Measurements from ENCODE around the gene LNPEP. TPM values are rescaled to one million over a fixed set of nuclear protein-coding genes. Genes with fewer than 3 reads are reported as not detected.

The LNPEP gene
- total and polyA plus RNA-seq, 2 experiments from 2014 or later = 7.3 to 20.1 TPM

DNA sequence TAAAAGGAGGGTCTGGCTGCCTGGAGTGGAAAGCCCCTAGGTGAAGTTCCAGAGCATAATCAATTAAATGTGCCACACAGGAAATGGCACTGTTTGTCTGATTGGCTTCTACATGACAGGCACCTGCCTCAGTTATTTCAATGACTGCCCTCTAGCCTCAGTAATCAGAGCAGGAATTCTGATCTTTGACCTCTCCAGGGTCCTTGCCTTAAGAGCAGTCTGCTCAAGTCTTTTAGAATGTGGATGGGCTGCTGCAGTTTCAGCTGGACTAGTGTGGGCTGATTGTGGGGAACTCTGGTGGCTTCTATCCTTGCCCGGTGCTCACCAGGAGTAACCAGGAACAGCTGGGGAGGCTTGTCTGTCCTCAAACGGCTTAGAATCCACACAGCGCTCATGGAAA lies 107.6 kb downstream of the LNPEP start:
- H3K27me3 ChIP-seq (replicated peaks; ENCODE audit: insufficient read depth) = 0 out of 2 replicates have a peak, but pooled peaks cover 6% of the 10 kb centered on the region
- H3K4me1 ChIP-seq (ENCODE audit: insufficient read depth) = peaks cover 5% of the 10 kb centered on the region; the same call in 1 of the 2 replicates
- H3K9me3 ChIP-seq (ENCODE audit: low read depth) = no peaks in the 10 kb centered on the region
- H3K36me3 ChIP-seq (ENCODE audit: low read depth) = no peaks in the 10 kb centered on the region
- H3K9ac ChIP-seq = no peak overlapping the region
- 49 to 54% methylated on average over 3 of the region's 3 CpGs for WGBS, 2 experiments (ENCODE audit: low coverage in 1 of 2, low lambda C conversion rate in 2 of 2, missing lambda C conversion rate in 2 of 2)
- no peak overlapping the region for H3K4me2 ChIP-seq (ENCODE audit: unreplicated experiment)
- no peak for TF ChIP-seq EZH2phosphoT487 (IDR thresholded peaks at IDR 0.05; ENCODE audit: insufficient read depth, low read depth)
- TF ChIP-seq EZH2 (IDR thresholded peaks at IDR 0.05; ENCODE audit: insufficient read depth, poor library complexity, severe bottlenecking) = no peak
- H3F3A ChIP-seq (ENCODE audit: insufficient read depth) = no peaks in the 10 kb centered on the region
- H3K4me3 ChIP-seq = no peak overlapping the region
- no peak overlapping the region for H2AFZ ChIP-seq
- no peaks in the 10 kb centered on the region for H3K79me2 ChIP-seq (ENCODE audit: insufficient read depth)
- in situ Hi-C loops (cut with MboI) = no loop called here
- no peaks in the 10 kb centered on the region for H3K9me2 ChIP-seq (ENCODE audit: insufficient read depth)
- no peak for DNase-seq
- no peaks in the 10 kb centered on the region for H4K20me1 ChIP-seq (ENCODE audit: insufficient read depth)
- H3K27ac ChIP-seq = no peak overlapping the region

DNA sequence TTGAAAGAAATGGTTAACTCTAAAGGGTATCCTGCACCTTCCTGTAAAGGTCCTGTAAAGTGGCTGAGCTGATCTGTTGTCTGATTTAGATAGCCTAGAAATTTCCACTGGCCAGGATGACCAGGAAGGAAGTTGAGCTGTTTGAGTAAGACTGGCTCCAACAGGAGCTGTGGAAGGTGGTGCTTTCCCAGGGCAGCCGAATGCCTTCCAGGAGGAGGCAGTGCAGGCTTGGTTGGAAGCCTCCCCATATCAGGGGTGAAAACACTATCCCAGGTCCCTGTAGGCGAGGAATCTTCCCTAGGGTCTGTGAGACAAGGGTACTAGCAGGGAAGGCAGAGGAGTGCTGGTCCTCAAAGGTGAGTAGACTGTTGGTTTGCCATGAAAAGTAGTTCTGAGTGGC lies 108.2 kb downstream of the LNPEP start:
- no peaks in the 10 kb centered on the region for H4K20me1 ChIP-seq (ENCODE audit: insufficient read depth)
- no peak overlapping the region for H3K4me2 ChIP-seq (ENCODE audit: unreplicated experiment)
- no peak overlapping the region for H3K9ac ChIP-seq
- in situ Hi-C loops (cut with MboI) = no loop called here
- peaks cover 11% of the 10 kb centered on the region; the same call in 1 of the 2 replicates for H3K27me3 ChIP-seq (replicated peaks; ENCODE audit: insufficient read depth)
- TF ChIP-seq EZH2 (IDR thresholded peaks at IDR 0.05; ENCODE audit: insufficient read depth, poor library complexity, severe bottlenecking) = no peak
- no peak for TF ChIP-seq EZH2phosphoT487 (IDR thresholded peaks at IDR 0.05; ENCODE audit: insufficient read depth, low read depth)
- no peaks in the 10 kb centered on the region for H3K36me3 ChIP-seq (ENCODE audit: low read depth)
- no peaks in the 10 kb centered on the region for H3K9me3 ChIP-seq (ENCODE audit: low read depth)
- H3K4me1 ChIP-seq (ENCODE audit: insufficient read depth) = peaks cover 5% of the 10 kb centered on the region; the same call in 1 of the 2 replicates
- no peaks in the 10 kb centered on the region for H3K9me2 ChIP-seq (ENCODE audit: insufficient read depth)
- H3K27ac ChIP-seq = no peak overlapping the region
- no peaks in the 10 kb centered on the region for H3F3A ChIP-seq (ENCODE audit: insufficient read depth)
- no peak overlapping the region for H3K4me3 ChIP-seq
- peak; percentile 47 for DNase-seq
- no peak overlapping the region for H2AFZ ChIP-seq
- WGBS, 2 experiments (ENCODE audit: low coverage in 1 of 2, low lambda C conversion rate in 2 of 2, missing lambda C conversion rate in 2 of 2) = 42 to 43% methylated on average over 2 of the region's 2 CpGs
- H3K79me2 ChIP-seq (ENCODE audit: insufficient read depth) = no peaks in the 10 kb centered on the region

DNA sequence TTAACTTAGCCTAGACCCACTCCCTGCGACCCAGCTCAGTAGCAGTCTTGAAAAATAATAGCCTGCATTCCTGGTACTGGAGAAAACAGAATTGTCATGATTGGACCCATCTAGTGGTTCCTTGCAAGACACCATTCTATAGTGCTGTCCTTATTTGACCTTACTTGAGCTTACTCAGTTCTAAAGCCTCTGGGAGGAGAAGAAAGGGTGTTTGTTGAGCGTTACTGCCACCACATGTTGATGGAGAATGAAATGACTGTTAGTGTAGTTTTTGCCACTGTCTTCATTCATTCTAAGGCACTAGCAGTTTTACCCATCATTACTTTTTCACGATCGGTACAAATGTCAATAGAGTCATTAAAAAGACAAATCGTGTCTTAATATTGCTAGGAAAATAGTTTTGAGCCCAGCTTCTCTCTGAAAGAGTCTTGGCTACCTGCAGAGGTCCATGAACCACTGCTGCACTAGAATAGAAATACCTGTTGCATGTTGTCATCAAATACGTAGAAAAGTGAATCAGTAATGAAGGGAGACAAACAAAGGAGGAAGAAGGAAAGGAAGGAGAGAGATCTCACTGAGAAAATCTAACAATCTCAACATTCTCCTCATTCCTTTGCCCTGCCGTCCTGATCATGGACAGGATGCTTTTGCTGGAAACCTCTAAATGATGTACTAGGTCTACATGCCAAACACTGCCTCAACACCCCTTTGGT lies 110.5 kb downstream of the LNPEP start:
- Histone ChIP-seq H3K9ac (no peak overlapping the region), H3K79me2 (ENCODE audit: insufficient read depth) (no peaks in the 10 kb centered on the region), H3K27ac (no peak overlapping the region), H3F3A (ENCODE audit: insufficient read depth) (no peaks in the 10 kb centered on the region), H3K9me3 (ENCODE audit: low read depth) (no peaks in the 10 kb centered on the region), H2AFZ (no peak overlapping the region), H3K4me3 (no peak overlapping the region), H3K4me1 (ENCODE audit: insufficient read depth) (peaks cover 5% of the 10 kb centered on the region; the same call in 1 of the 2 replicates), H3K36me3 (ENCODE audit: low read depth) (no peaks in the 10 kb centered on the region), H3K9me2 (ENCODE audit: insufficient read depth) (no peaks in the 10 kb centered on the region), H3K27me3 (replicated peaks; ENCODE audit: insufficient read depth) (peaks cover 24% of the 10 kb centered on the region; the same call in 1 of the 2 replicates), H4K20me1 (ENCODE audit: insufficient read depth) (no peaks in the 10 kb centered on the region), H3K4me2 (ENCODE audit: unreplicated experiment) (no peak overlapping the region)
- in situ Hi-C loops (cut with MboI) = no loop called here
- WGBS, 2 experiments (ENCODE audit: low coverage in 1 of 2, low lambda C conversion rate in 2 of 2, missing lambda C conversion rate in 2 of 2) = 69 to 73% methylated on average over 7 of the region's 7 CpGs
- DNase-seq = peak; percentile 43
- no peak for TF ChIP-seq EZH2phosphoT487 (IDR thresholded peaks at IDR 0.05; ENCODE audit: insufficient read depth, low read depth)
- no peak for TF ChIP-seq EZH2 (IDR thresholded peaks at IDR 0.05; ENCODE audit: insufficient read depth, poor library complexity, severe bottlenecking)

DNA sequence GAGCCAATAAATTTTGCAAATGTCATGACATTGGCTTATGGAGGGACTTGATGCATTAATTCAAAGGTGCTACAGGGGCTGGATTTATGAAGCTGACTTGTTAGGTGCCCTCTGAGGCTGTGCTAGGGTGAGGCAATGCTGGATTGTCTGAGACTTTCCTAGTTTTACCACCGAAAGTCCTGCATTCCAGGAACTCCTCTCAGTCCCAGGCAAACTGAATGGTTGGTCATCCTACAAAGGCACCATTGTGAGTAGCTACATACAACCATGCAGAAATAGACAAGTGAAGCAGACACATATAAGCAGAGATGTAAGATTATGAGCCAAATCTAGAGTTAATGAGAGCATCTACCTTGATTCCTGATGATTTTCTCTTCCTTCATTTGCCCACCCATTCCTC lies 111.2 kb downstream of the LNPEP start:
- in situ Hi-C loops (cut with MboI) = no loop called here
- TF ChIP-seq EZH2phosphoT487 (IDR thresholded peaks at IDR 0.05; ENCODE audit: insufficient read depth, low read depth) (no peak), EZH2 (IDR thresholded peaks at IDR 0.05; ENCODE audit: insufficient read depth, poor library complexity, severe bottlenecking) (no peak)
- WGBS, 2 experiments (ENCODE audit: low coverage in 1 of 2, low lambda C conversion rate in 2 of 2, missing lambda C conversion rate in 2 of 2) = 64 to 91% methylated on average over 1 of the region's 1 CpG

More for the DNA sequence above, 111.2 kb downstream of the LNPEP start:
- Histone ChIP-seq H3K4me3 (no peak overlapping the region), H3K27ac (no peak overlapping the region), H3K4me1 (ENCODE audit: insufficient read depth) (peaks cover 5% of the 10 kb centered on the region; the same call in 1 of the 2 replicates), H3K9me2 (ENCODE audit: insufficient read depth) (no peaks in the 10 kb centered on the region), H3K4me2 (ENCODE audit: unreplicated experiment) (no peak overlapping the region), H4K20me1 (ENCODE audit: insufficient read depth) (no peaks in the 10 kb centered on the region), H3K9ac (no peak overlapping the region), H3K79me2 (ENCODE audit: insufficient read depth) (no peaks in the 10 kb centered on the region), H2AFZ (no peak overlapping the region), H3K27me3 (replicated peaks; ENCODE audit: insufficient read depth) (peaks cover 24% of the 10 kb centered on the region; the same call in 1 of the 2 replicates), H3F3A (ENCODE audit: insufficient read depth) (no peaks in the 10 kb centered on the region), H3K9me3 (ENCODE audit: low read depth) (no peaks in the 10 kb centered on the region), H3K36me3 (ENCODE audit: low read depth) (no peaks in the 10 kb centered on the region)
- DNase-seq = no peak

Data from GM23248 (cell line).